Activated naive CD8-positive, alpha-beta T cell (primary cell): ENCODE measurements around the gene LCMT2.
"Not testable (repeated sequence)": the region's sequence is repeated elsewhere in the genome, so short reads cannot be mapped to it uniquely, and the experiment has no call there.

Source experiments
- H3K27ac Mint-ChIP-seq: one replicate; pipeline ENCODE4 v1.8.0; 2021; ENCODE audit warnings: mixed read lengths
- H3K27me3 Mint-ChIP-seq: one replicate; pipeline ENCODE4 v1.8.0; 2021; ENCODE audit warnings: mixed read lengths
- H3K36me3 Mint-ChIP-seq: one replicate; pipeline ENCODE4 v1.8.0; 2021; ENCODE audit warnings: mixed read lengths
- H3K4me1 Mint-ChIP-seq: one replicate; pipeline ENCODE4 v1.8.0; 2021; ENCODE audit warnings: low read depth, mixed read lengths
- H3K4me3 Mint-ChIP-seq: one replicate; pipeline ENCODE4 v1.8.0; 2021; ENCODE audit warnings: mild to moderate bottlenecking, mixed read lengths
- H3K9me3 Mint-ChIP-seq: one replicate; pipeline ENCODE4 v1.8.0; 2021; ENCODE audit warnings: low read depth, mixed read lengths

LCMT2 gene

DNA sequence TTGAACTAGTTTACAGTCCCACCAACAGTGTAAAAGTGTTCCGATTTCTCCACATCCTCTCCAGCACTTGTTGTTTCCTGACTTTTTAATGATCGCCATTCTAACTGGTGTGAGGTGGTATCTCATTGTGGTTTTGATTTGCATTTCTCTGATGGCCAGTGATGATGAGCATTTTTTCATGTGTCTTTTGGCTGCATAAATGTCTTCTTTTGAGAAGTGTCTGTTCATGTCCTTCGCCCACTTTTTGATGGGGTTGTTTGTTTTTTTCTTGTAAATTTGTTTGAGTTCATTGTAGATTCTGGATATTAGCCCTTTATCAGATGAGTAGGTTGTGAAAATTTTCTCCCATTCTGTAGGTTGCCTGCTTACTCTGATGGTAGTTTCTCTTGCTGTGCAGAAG, 40.7 kb downstream of the LCMT2 start:
- H3K9me3 Mint-ChIP-seq, H3K4me3 Mint-ChIP-seq, H3K4me1 Mint-ChIP-seq, H3K36me3 Mint-ChIP-seq, H3K27ac Mint-ChIP-seq: not testable (repeated sequence)
- H3K27me3 Mint-ChIP-seq = peaks cover 13% of the 10 kb centered on the region

DNA sequence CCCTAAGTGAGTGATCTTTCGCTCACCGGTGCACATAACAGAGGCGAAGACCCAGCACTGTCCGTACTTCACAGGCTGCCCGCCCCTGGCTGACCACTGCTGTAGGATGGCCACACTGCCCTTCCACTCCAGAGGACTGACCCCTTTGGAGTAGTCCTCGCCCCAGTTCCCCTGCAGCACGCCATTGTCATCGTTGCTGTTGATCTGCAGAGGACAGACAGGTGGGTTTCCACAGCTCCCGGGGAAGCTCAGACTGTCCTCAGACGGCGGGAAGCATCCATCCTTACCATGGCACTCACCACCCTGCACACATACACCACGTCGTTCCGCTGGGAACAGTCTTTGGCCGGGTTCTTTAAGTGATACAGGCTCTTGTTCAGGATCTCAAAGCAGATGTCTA, 43.1 kb downstream of the LCMT2 start:
- H3K4me3 Mint-ChIP-seq = no peak overlapping the region
- H3K27me3 Mint-ChIP-seq = peaks cover 1% of the 10 kb centered on the region
- no peaks in the 10 kb centered on the region for H3K36me3 Mint-ChIP-seq
- H3K4me1 Mint-ChIP-seq = peaks cover 2% of the 10 kb centered on the region
- no peak overlapping the region for H3K27ac Mint-ChIP-seq
- H3K9me3 Mint-ChIP-seq = no peaks in the 10 kb centered on the region

DNA sequence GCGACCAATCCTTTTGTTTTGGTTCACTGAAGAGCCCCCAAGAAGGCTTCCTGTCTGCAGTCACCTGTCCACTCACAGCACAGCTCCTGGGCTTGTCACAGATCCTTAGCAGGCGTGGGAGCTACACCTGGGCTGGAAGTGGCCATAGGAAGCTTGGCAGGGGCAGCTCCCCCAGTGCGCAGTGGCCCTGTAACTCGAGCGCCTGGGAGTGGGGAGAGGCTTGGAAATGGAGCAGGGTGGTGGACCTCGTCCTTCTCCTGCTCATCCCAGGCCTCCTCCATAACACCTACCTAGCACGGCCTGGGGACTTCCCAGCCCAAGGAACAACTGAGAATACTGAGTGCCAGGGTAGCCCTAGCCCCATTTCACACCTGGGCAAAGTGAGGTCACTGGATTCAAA, 44.3 kb downstream of the LCMT2 start:
- peaks cover 2% of the 10 kb centered on the region for H3K4me1 Mint-ChIP-seq
- H3K4me3 Mint-ChIP-seq = no peak overlapping the region
- no peak overlapping the region for H3K27ac Mint-ChIP-seq
- H3K27me3 Mint-ChIP-seq = peaks cover 1% of the 10 kb centered on the region
- H3K36me3 Mint-ChIP-seq = no peaks in the 10 kb centered on the region
- no peaks in the 10 kb centered on the region for H3K9me3 Mint-ChIP-seq

DNA sequence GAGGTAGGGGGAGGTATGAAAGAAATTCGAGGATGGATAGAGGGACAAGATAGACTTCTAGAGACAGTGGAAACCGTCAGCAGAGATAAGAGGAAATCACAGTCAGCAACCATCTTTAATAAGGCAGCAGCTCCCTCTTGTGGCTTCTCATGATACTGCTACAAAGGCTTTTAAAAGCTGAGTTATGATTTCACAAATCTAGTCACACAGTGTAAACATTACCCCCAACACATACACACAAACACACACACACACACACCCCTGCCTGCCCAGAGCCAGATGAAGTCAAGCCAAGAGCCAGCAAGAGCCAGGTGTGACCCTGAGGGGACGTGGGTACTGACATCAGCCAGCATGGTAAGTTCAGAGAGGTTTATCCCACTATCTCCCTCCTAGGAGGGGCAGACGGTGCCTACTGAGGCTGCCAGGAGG, 44.8 kb downstream of the LCMT2 start:
- no peaks in the 10 kb centered on the region for H3K36me3 Mint-ChIP-seq
- peaks cover 1% of the 10 kb centered on the region for H3K27me3 Mint-ChIP-seq
- no peak overlapping the region for H3K4me3 Mint-ChIP-seq
- H3K9me3 Mint-ChIP-seq = no peaks in the 10 kb centered on the region
- H3K27ac Mint-ChIP-seq = no peak overlapping the region
- peaks cover 2% of the 10 kb centered on the region for H3K4me1 Mint-ChIP-seq

DNA sequence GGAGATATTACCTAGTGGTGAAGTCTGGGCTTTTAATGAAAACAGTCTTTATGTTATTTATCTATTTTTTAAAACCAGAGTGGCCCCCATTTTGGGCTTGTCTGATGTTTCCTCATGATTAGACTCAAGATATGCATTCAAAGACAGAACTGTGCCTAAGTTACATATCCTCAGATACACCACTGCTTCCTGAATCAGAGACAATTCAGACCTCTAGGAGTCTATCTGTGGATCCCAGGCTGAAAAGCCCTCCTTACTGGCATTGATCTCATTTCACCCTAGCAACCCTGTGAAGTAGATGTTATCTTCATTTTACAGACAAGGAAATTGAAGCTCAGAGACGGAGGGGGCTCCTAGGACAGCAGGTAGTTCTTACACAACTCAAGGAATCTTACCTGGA, 46.8 kb downstream of the LCMT2 start:
- H3K27me3 Mint-ChIP-seq = peaks cover 1% of the 10 kb centered on the region
- no peak overlapping the region for H3K4me3 Mint-ChIP-seq
- H3K4me1 Mint-ChIP-seq = peaks cover 2% of the 10 kb centered on the region
- H3K36me3 Mint-ChIP-seq = no peaks in the 10 kb centered on the region
- no peaks in the 10 kb centered on the region for H3K9me3 Mint-ChIP-seq
- H3K27ac Mint-ChIP-seq = no peak overlapping the region

DNA sequence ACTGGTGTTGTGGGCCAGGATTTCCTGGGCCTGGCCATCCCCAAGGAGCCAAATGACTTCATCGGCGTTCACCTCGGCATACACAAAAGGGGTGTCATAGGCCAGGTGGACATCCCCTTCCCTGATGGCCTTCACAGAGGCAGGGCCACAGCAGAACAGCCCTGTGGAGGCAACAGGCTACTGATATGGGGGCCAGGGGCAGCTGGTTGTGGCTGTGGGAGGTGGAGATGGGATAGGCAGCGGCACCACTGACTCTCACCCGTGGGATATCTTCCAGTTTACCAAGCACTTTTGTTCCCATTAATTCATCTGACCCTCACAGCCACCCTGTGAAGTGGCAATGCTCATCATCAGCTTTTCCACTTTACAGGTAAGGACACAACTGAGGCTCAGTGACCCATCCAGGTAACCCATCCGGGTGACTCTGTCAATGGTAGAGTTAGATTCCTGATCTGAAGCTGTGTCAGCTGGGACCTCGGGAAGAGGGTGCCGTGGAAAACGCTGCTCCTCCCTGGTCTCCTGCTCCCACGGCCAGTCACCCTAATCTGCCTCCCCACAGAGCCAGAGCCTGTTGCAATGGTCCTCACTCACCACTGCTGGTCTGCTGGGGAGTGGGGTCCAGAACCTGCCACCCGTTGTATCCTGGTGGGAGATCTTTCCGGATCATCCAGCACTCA, 48.3 kb downstream of the LCMT2 start:
- Mint-ChIP-seq H3K9me3 (no peaks in the 10 kb centered on the region), H3K4me3 (no peak overlapping the region), H3K27me3 (peaks cover 1% of the 10 kb centered on the region), H3K4me1 (peaks cover 2% of the 10 kb centered on the region), H3K27ac (no peak overlapping the region), H3K36me3 (no peaks in the 10 kb centered on the region)

DNA sequence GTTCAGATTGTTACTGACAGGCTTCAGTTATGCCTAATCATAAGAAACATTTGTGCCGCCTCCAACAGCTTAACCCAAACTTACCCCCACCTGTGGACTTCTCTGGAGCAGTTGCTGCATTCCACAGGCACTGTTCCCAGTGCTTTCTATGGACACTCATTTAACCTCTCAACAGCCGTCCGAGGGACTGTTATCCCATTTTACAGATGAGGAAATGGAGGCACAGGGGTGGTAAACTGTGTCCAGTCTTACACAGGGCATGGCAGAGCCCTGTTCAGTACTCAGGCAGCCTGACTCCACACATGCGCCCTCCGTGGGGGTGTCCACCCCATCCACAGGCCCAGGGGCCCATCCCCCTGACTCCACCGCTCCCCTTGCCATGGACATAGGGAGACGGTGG, 49.4 kb downstream of the LCMT2 start:
- Mint-ChIP-seq H3K4me3 (no peak overlapping the region), H3K36me3 (no peaks in the 10 kb centered on the region), H3K27ac (no peak overlapping the region), H3K9me3 (no peaks in the 10 kb centered on the region), H3K4me1 (peaks cover 2% of the 10 kb centered on the region), H3K27me3 (peaks cover 1% of the 10 kb centered on the region)

DNA sequence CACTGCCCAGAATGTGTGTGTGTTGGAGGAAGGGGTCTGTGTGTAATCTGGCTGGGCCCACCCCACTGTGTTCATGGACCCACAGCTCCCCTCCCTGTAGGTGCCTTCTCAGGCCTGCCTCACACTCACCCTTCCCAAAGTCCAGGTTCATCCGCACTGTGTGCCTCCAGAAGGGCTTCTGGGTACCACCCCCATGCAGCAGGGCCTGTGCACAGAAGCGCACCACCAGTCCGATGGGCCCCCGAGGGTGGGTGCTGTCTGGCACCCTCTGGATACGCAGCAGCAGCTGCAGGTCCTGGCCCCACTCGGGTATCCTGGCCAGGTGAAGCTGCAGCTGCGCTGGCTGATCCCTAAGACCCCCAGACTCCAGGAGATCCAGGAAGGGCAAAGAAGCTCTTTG, 50.9 kb downstream of the LCMT2 start:
- no peak overlapping the region for H3K27ac Mint-ChIP-seq

DNA sequence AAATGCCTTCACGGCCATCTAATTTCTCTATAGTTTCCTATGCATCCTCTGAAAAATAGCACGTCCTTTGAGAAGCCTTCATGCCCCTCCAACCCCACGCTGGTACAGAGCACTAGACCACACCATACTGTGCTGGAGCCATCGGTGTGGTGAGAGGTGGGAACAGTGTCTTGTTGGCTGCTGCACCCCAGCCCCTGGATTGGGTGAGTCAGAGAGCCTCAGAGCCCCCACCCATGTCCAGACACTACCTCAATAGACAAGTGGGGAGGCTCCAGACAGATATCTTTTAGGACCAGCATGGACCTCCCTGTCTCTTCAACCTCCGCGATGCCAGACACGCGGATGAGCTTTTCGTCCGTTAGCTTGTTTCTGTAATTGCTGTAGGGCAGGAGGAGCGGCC, 51.5 kb downstream of the LCMT2 start:
- H3K27me3 Mint-ChIP-seq = peaks cover 3% of the 10 kb centered on the region
- no peaks in the 10 kb centered on the region for H3K36me3 Mint-ChIP-seq
- no peaks in the 10 kb centered on the region for H3K4me1 Mint-ChIP-seq
- H3K9me3 Mint-ChIP-seq = no peaks in the 10 kb centered on the region
- H3K27ac Mint-ChIP-seq = no peak overlapping the region
- no peak overlapping the region for H3K4me3 Mint-ChIP-seq

More for the DNA sequence above, 50.9 kb downstream of the LCMT2 start:
- H3K4me1 Mint-ChIP-seq = no peaks in the 10 kb centered on the region
- no peaks in the 10 kb centered on the region for H3K9me3 Mint-ChIP-seq
- no peak overlapping the region for H3K4me3 Mint-ChIP-seq
- no peaks in the 10 kb centered on the region for H3K36me3 Mint-ChIP-seq
- peaks cover 3% of the 10 kb centered on the region for H3K27me3 Mint-ChIP-seq

DNA sequence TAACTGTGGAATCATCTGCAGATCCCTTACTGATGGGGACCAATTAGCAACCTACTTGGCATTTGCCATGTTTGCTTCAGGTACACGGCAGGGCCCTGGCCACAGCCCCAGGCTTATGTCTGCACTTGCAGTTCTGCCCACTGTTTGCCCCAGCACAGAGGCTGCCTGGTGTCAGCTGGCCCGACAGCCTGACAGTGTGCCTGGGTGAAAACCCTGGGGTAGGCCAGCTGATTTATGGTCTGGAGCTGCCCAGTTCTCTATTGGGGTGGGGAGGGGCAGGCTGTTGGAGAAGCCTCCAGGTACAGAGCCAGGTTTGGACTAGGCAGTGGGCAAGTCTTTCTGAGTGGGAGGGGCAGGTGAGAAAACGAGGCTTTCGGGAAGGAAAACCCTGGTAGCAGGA, 52.5 kb downstream of the LCMT2 start:
- Mint-ChIP-seq H3K27ac (no peak overlapping the region), H3K27me3 (peaks cover 3% of the 10 kb centered on the region), H3K4me3 (no peak overlapping the region), H3K36me3 (no peaks in the 10 kb centered on the region), H3K9me3 (no peaks in the 10 kb centered on the region), H3K4me1 (no peaks in the 10 kb centered on the region)

DNA sequence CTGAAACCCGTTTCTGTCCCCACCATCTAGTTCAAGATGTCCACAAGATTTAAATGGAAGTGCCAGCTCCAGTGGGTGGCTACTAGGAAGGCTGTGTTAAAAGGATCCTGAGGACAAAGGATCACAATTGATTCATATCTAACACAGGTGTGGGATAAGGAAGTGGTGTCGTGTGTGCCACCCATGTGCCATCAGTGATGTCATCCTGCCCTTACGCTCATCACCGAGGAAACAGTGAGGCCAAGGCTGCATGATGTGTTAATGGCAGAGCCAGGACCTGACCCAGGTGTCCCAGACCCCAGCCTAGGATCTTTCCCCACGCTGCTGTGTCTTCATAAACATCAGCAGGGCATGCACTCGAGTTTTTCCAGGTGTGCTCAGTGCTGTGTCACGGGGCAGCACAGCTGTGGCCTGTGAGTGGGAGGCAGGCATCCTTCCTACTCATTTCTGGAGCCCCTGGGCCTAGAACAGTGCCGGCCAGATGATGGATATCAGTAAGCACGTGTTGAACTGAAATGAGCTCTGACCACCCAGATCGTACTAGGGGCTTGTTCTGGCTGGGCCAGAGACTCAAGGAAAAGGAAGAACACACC, 53.0 kb downstream of the LCMT2 start:
- Mint-ChIP-seq H3K27me3 (peaks cover 3% of the 10 kb centered on the region), H3K27ac (no peak overlapping the region), H3K4me1 (no peaks in the 10 kb centered on the region), H3K4me3 (no peak overlapping the region), H3K9me3 (no peaks in the 10 kb centered on the region), H3K36me3 (no peaks in the 10 kb centered on the region)

DNA sequence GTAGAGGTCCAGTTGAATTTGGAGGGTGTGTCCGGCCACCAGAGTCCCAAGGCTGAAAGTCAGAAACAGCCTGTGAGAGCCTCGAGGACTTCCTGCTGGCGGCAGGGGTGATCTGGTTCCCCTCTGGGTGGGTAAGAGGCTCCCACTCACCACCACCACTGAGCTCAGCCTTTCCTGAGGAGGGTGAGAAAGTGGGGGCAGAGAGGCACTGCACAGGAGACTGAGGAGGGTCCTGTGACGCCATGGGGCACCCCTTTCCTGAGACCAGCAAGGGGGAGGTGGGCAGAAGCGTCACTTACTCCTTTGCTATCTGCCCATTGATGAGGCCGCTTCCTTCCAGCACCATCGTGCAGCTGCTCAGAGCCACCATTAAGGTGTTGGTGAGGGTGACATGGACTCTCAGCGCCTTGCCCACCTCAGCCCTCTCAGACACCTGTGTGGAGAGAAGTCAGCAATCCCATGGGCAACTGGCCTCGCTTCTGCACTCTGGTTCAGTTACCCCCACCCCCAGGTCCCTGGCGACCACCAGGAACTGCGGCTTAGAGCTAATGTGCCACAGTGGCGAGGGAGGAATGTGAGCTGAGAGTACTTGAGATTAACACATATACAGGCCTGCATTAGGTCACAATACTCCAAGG, 53.7 kb downstream of the LCMT2 start:
- Mint-ChIP-seq H3K36me3 (no peaks in the 10 kb centered on the region), H3K4me1 (no peaks in the 10 kb centered on the region), H3K27me3 (peaks cover 3% of the 10 kb centered on the region), H3K4me3 (no peak overlapping the region), H3K9me3 (peaks cover 5% of the 10 kb centered on the region), H3K27ac (no peak overlapping the region)

DNA sequence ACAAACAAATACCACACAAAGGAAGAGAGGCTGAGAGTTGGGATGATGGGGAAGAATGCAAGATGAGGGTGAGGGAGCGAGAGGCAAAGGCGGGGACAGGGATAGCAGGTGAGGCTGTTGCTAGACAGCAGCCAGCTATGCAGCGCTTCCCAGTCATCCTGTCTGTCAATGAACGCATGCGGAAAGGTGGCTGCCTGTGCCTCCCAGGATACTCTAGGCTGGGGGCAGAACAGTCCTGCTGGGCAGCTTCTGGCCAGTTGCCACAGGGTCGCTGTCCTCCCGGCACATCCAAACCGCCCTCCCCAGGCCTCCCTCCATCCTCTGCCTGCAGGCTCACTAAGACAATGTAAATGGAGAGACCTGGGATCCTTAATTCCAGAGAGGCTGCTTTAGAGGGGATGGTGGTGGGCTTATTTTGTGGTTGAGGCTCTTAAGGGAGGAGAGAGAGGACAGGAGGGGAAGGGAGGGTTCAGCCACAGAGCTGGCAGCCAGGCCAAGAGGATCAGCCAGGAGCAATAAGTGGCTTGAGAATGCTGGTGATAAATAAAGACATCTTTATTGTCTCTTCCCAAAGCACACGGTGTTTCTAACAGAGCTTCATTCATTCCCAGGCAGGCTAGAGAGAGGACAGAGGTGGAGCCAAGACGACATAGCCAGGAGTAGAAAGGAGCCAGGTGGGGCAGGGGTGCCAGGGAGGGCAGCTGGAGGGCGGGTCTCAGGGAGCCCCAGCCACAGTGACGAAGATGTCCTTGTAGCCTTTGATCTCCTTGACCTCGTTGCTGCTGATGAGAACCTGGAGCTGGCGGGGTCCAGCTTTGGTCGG, 54.4 kb downstream of the LCMT2 start:
- H3K36me3 Mint-ChIP-seq = no peaks in the 10 kb centered on the region
- peaks cover 2% of the 10 kb centered on the region for H3K4me1 Mint-ChIP-seq
- no peak overlapping the region for H3K27ac Mint-ChIP-seq
- no peak overlapping the region for H3K4me3 Mint-ChIP-seq
- peaks cover 5% of the 10 kb centered on the region for H3K9me3 Mint-ChIP-seq
- H3K27me3 Mint-ChIP-seq = peaks cover 3% of the 10 kb centered on the region

DNA sequence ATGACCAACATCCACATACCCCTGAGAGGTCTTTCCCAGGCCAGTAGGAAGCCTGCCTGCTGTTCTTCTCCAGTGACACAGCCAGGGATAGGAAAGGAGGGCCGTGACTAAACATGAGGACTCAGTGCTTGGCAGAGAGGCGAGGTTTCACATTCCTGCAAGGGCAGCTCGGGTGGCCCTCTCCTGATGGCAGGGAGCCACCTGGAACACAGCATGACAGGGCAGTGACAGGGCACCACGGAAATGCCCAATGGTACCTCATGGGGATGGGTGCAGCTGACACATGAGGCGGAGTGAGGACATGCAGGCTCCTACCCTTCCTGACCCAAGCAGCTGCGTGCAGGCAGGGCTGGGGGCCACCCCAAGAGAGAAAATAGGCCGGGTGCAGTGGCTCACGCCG, 56.2 kb downstream of the LCMT2 start:
- Mint-ChIP-seq H3K9me3 (peaks cover 5% of the 10 kb centered on the region), H3K27me3 (peaks cover 5% of the 10 kb centered on the region), H3K36me3 (no peaks in the 10 kb centered on the region), H3K4me3 (no peak overlapping the region), H3K4me1 (peaks cover 6% of the 10 kb centered on the region), H3K27ac (no peak overlapping the region)
